HuH-7.5 (cell line): ENCODE data around the gene ANKRD33.

Source experiments
- DNase-seq: peaks from one replicate; pipeline ENCODE4 v3.0.0; 2011; ENCODE audit warnings: low spot score

ANKRD33 gene

DNA sequence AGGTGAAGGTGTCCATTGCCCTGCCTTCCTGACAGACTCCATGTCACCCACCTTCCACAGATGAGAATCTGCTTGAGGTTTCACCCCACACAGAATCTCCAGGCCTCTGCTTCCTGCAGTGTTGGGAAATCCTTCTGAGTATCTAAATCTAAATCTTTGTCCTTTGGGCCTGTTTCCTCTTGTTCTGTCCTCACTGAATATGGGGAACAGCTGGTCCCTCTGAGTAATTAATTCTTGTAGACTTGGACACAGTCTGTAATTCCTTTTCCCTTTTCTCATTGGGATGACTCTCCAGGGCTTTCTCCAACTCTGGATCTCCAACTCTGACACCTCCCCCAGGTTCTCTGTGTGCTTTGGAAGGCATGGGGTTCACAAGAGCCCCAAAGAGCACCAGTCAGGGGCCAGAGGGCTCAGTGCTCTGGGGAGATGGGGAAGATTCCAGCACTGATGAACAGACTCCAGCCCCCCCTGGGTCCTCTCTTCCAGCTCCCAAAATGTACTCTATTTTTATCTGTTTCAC, 17.1 kb downstream of the ANKRD33 start:
- no peak for DNase-seq

DNA sequence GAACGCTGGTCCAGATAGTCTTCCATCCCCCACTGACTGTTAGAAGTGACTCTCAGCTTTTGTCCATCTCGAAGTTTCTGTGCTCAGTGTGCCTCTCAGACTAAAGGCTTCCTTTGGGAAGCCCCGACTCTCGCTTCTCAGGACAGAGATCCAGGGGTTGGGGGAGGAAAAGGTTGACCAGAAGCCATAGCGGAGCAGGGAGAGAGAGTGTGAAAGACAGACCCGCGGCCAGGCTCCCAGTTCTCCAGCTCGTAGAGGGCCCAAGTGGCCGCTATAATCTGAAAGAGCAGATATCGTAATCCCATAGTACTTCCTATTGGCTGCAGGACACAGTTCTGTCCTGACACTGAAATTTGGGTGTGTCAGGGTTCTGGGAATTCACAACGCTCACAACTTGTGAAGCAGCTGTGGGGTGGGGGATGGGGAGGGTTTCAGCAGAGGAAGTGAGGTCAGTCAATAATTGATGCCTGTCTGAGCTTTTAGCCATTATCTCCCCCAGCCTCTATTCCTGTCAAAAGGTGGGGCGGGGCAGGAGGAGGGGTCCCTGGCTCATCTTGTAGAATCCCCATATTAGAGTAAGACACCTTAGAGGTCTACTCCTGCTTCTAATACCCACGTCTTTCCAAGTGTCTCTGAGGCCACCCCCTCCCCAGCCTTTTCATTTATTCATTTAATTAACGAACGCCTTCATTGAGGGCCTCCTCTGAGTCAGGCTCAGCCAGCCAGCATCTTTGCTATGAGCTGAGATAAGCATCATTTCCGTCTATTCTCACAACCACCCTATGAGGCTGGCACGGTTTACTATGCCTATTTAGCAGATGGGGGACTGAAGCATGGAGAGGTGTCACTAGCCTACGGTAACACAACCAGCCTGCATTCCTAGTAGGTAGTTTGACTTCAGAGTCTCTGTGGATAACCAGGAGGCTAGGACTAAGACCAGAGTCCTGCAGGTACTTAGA, 17.8 kb downstream of the ANKRD33 start:
- DNase-seq: no peak

- DNase-seq: no peak
These were observed 18.7 kb downstream of the ANKRD33 start for GRCh38 chr12:51906430-51907082.

GRCh38 chr12:51907083-51907855, 19.4 kb downstream of the ANKRD33 start, which contains the start of gene ACVRL1:
ACVRL1 (plus strand) TSS chr12:51907504; CDS start chr12:51912475, 4,971 bp downstream.
- peak; percentile 56 for DNase-seq

DNA sequence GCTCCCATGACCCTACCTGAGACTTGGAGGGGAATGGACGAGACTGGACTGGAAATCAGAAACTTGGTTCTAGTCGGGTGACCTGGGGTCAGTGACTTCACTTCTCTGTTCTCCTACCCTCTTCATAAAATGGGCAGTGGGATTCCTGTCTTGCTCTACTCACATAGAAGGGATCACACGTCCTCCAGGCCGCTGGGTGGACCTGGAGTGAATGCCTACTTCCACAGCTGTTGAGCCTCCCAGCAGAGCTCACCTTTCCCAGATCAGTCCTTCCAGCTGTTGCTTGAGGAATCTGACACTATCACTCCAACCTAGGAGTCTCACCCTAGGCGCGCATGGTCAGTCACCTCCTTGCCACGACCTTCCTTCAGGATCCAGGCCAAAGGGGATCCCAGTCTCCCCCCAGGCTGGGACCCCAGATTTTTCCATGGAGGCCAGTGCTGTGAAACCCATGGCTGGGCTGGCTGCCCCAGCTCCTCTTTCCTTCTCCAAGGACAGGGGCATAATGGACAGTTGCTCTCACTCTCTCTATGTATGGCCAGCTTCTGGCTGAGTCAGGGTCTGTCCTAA, 20.0 kb downstream of the ANKRD33 start:
- no peak for DNase-seq

DNA sequence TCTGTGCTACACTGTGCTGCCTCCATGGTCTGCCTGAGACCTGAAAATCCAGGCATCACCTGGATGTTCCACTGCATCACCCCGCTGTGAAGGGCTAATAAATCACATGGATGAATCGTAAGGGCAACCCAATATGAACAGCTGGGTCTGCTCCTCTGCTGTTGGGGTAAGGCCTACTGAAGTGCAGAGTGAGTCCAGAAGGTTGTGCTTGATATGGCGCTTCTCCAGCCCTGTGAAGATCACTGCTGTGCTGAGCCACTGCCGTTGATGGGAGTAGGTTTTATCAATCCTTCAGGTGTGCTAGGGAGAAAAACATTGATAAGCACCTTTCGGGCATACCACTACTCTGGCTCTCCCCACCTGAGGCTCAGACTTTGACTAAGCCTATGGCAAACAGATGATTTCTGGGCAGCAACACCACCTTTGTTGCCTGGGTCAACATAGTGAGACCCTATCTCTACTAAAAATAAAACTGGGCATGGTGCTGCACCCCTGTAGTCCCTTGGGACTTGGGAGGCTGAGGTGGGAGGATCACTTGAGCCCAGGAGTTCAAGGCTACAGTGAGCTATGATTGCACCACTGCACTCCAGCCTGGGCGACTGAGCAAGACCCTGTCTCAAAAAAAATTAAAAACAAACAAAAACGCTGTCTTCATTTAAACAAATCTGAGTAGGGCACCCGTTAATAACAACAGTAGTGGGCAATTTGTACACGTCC, 21.1 kb downstream of the ANKRD33 start:
- DNase-seq: no peak

GRCh38 chr12:51910168-51910567, 22.3 kb downstream of the ANKRD33 start:
- no peak for DNase-seq

DNA sequence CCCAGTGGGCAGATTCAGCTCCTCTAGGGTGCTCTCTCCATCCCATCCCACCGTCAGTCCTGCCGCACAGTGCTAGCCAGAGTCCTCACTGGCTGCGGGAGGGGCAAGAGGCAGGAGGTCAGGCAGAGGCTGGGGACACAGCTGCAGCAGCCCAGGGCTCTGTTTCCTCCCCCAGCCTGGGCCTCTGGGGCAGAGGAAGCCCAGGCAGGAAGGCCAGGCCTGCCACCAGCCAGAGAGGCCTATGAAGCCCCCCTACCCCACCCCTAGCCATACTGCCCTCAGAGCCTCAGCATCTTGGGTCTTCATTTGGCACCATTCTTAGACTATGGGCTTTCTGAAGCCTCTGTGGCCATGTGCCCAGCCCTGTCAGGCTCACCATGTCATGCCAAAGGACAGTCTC, 22.8 kb downstream of the ANKRD33 start:
- no peak for DNase-seq

DNA sequence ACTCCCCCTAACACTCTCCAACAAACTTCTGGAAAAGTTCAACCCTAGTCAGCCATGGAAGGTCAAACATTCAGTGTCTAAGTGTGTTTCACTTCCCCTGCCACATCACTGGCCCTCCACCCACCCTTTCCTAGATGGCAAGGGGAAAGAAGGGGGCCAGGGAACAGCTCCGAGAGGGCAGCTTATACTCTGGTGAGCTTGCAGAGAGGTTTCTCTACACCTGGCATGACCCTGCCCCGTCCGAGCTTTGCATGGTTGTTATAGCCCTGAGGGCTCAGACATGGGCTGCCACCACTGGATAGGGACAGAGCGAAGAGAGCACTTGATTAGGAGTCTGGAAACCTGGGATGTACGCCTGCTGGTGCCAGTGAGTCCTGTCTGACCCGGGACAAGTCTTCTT, 23.4 kb downstream of the ANKRD33 start:
- DNase-seq: no peak

- DNase-seq: no peak
These were observed 24.1 kb downstream of the ANKRD33 start for GRCh38 chr12:51911788-51912711.

DNA sequence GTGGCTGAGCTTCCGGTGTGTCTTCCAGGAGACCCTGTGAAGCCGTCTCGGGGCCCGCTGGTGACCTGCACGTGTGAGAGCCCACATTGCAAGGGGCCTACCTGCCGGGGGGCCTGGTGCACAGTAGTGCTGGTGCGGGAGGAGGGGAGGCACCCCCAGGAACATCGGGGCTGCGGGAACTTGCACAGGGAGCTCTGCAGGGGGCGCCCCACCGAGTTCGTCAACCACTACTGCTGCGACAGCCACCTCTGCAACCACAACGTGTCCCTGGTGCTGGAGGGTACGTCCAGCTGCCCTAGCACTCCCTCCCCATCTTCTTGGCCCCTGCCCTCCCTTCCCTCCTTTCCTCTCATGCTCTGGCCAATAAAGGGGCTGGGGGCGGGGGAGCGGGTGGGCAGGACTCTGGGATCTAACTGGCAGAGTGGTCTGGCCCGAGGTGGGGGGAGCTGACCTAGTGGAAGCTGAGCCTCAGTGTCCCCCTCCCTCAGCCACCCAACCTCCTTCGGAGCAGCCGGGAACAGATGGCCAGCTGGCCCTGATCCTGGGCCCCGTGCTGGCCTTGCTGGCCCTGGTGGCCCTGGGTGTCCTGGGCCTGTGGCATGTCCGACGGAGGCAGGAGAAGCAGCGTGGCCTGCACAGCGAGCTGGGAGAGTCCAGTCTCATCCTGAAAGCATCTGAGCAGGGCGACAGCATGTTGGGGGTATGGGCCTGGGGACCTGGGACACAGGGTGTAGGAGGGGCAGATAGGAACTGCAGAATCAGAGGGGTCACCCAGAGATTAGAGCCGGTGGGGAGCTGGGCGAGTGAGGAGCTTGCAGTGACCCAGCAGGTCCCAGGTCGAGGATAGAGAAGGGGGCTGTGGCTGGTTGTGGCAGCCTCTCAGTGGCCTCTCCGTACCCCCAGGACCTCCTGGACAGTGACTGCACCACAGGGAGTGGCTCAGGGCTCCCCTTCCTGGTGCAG, 25.4 kb downstream of the ANKRD33 start:
- no peak for DNase-seq

- no peak for DNase-seq
These were observed 26.4 kb downstream of the ANKRD33 start for GRCh38 chr12:51914034-51914923.

DNA sequence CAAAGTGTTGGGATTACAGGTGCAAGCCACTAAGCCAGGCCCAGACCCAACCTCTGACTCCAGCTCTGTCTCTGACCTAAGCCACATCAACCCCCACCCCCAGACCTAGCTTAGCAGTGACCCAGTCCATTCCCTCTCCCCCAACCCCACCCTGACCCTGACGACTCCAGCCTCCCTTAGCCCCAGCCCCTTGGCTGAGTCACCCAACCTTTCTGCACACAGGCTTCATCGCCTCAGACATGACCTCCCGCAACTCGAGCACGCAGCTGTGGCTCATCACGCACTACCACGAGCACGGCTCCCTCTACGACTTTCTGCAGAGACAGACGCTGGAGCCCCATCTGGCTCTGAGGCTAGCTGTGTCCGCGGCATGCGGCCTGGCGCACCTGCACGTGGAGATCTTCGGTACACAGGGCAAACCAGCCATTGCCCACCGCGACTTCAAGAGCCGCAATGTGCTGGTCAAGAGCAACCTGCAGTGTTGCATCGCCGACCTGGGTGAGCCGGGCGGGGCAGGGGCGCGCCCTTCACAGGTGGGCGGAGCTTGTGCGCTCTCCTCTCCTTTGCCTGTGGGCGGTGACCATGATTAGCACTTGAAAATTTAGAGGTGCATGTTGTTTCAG, 27.2 kb downstream of the ANKRD33 start:
- DNase-seq: no peak

DNA sequence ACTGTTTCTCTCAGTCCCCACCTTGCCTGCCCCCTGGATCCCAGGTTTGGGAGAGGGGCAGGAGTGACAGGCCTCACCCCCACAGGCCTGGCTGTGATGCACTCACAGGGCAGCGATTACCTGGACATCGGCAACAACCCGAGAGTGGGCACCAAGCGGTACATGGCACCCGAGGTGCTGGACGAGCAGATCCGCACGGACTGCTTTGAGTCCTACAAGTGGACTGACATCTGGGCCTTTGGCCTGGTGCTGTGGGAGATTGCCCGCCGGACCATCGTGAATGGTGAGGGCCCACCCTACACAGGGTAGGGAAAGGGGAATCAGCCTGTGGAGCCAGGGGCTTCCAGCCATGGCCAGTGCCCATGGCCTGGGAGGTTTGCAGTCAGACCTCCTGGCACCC, 28.0 kb downstream of the ANKRD33 start:
- DNase-seq: no peak

DNA sequence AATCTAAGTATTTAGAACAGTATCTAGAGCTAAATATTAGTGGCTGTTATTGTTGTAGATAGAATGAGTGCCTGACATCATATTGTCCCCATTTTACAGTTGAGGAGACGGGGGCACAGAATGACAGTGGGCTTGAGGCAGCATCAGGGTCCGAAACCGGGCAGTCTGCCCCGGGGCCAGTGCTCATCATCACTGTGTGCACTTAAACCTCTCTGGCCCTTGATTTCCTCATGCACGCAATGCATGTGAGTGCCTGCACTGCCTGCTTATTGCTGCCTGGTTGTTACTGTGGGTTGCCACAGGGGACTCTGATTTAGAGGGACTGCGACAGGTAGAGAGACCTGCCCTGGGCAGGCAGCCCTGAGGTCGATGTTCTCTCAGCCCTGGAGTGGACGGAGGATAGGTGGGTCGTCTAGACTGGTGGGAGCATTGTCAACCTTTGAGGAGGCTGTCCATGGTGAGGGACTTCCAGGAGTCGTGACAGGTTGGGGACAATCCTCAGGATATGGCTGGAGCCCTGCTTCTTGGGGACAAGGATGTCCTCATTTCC, 29.2 kb downstream of the ANKRD33 start:
- DNase-seq: no peak

DNA sequence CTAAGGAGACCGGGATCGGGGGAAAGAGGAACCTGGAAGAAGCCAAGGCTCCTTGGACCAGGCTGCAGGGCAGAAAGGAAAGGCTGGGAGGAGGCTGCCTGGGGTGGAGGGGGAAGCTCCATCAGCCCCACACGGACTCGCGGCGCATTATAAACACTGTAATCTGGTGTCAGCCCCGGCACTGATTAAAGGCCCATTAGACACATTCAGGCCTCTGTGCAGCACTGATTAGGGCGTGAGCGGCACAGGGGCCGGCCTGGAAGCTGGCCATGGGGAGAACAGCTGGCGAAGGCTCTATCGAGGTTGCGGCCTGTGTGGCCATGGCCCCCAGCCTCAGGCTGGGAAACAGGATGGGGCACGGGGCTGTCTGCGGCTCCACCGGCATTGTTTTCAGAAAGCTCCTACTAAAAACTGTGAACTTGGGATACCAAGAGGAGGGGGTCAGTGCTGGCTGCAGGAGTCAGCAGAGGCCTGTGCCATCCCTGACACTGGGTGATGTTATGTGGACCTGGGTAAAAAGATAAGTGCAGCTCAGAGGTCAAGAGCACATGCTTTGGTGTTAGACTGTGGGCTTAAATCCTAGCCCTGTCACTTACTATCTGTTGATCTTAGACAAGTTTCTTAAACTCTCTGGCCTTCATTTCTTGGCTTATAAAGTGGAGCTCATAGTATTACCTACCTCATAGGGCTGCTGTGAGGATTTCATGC, 30.0 kb downstream of the ANKRD33 start:
- DNase-seq: no peak
